Neuronal stem cell (in vitro differentiated cells): ENCODE results near the gene TMEM45A.

Experiments used
- DNase-seq: peaks from one replicate; pipeline ENCODE4 v3.0.0-alpha.2; 2013; ENCODE audit warnings: low spot score
- H2AFZ ChIP-seq: one replicate; pipeline ENCODE4 v1.6.1; 2013; ENCODE audit warnings: mild to moderate bottlenecking, low read length, inconsistent platforms
- H2AK5ac ChIP-seq: 2 replicates; pipeline ENCODE4 v1.6.1; 2013; ENCODE audit warnings: low read depth, mild to moderate bottlenecking, inconsistent platforms, low read length, moderate library complexity, mixed read lengths
- H2BK120ac ChIP-seq: 2 replicates; pipeline ENCODE4 v1.6.1; 2013; ENCODE audit warnings: low read depth, mild to moderate bottlenecking, inconsistent platforms, low read length, moderate library complexity, mixed read lengths
- H2BK12ac ChIP-seq: one replicate; pipeline ENCODE4 v1.6.1; 2013; ENCODE audit warnings: low read length, inconsistent platforms
- H2BK15ac ChIP-seq: 2 replicates; pipeline ENCODE4 v1.6.1; 2013; ENCODE audit warnings: mild to moderate bottlenecking, low read length, inconsistent platforms, mixed read lengths
- H2BK5ac ChIP-seq: one replicate; pipeline ENCODE4 v1.6.1; 2013; ENCODE audit warnings: inconsistent platforms, mild to moderate bottlenecking, low read length, moderate library complexity
- H3K14ac ChIP-seq: one replicate; pipeline ENCODE4 v1.6.1; 2013; ENCODE audit warnings: low read length, inconsistent platforms
- H3K18ac ChIP-seq: 2 replicates; pipeline ENCODE4 v1.6.1; 2013; ENCODE audit warnings: low read length, inconsistent platforms
- H3K23ac ChIP-seq: 2 replicates; pipeline ENCODE4 v1.6.1; 2013; ENCODE audit warnings: low read depth, mild to moderate bottlenecking, mixed read lengths, low read length, inconsistent platforms; ENCODE audit not compliant: poor library complexity
- H3K27ac ChIP-seq: replicated peaks from 3 replicates; pipeline ENCODE4 v1.5.1; 2013; ENCODE audit warnings: low read length, inconsistent platforms
- H3K27me3 ChIP-seq, 3 experiments: 2 replicates each; pipeline ENCODE4 v1.6.1; 2013; ENCODE audit warnings: low read length in 3 of 3, mild to moderate bottlenecking in 2 of 3, inconsistent platforms in 1 of 3, low read depth in 1 of 3, mixed read lengths in 1 of 3, moderate library complexity in 1 of 3; ENCODE audit not compliant: control insufficient read depth in 3 of 3, insufficient read depth in 3 of 3
- H3K36me3 ChIP-seq, 2 donors: replicated peaks in 1 of 2; 2 replicates each; pipeline ENCODE4 v1.6.1; 2013; ENCODE audit warnings: low read length in 2 of 2; ENCODE audit not compliant: control insufficient read depth in 2 of 2, insufficient read depth in 2 of 2
- H3K4ac ChIP-seq: 2 replicates; pipeline ENCODE4 v1.6.1; 2013; ENCODE audit warnings: inconsistent platforms, mild to moderate bottlenecking, low read length, moderate library complexity
- H3K4me1 ChIP-seq, 2 donors: 1 replicate in 1 of 2; 2 replicates in 1 of 2; pipeline ENCODE4 v1.6.1; 2013; ENCODE audit warnings: low read length in 2 of 2, low read depth in 1 of 2; ENCODE audit not compliant: control insufficient read depth in 2 of 2, insufficient read depth in 1 of 2
- H3K4me2 ChIP-seq: one replicate; pipeline ENCODE4 v1.6.1; 2013; ENCODE audit warnings: mild to moderate bottlenecking, low read length, inconsistent platforms; ENCODE audit not compliant: insufficient read depth, poor library complexity, severe bottlenecking
- H3K4me3 ChIP-seq, 2 donors: 2 replicates each; pipeline ENCODE4 v1.5.1; 2013; ENCODE audit warnings: low read length in 2 of 2, mild to moderate bottlenecking in 2 of 2, inconsistent platforms in 1 of 2, moderate library complexity in 1 of 2
- H3K79me1 ChIP-seq: one replicate; pipeline ENCODE4 v1.6.1; 2013; ENCODE audit warnings: low read depth, mild to moderate bottlenecking, inconsistent platforms, low read length, moderate library complexity
- H3K9ac ChIP-seq: one replicate; pipeline ENCODE4 v1.6.1; 2013; ENCODE audit warnings: mild to moderate bottlenecking, low read depth, low read length, inconsistent platforms; ENCODE audit not compliant: poor library complexity
- H3K9me3 ChIP-seq, 2 donors: replicated peaks in 1 of 2; 2 replicates each; pipeline versions ENCODE3 to v1.6.1; 2013; ENCODE audit warnings: low read length in 2 of 2, mild to moderate bottlenecking in 2 of 2, inconsistent platforms in 1 of 2, low read depth in 1 of 2, mixed read lengths in 1 of 2, moderate library complexity in 1 of 2; ENCODE audit not compliant: control insufficient read depth in 2 of 2, insufficient read depth in 1 of 2
- H4K8ac ChIP-seq: one replicate; pipeline ENCODE4 v1.6.1; 2013; ENCODE audit warnings: low read depth, mild to moderate bottlenecking, inconsistent platforms, low read length, moderate library complexity
- H4K91ac ChIP-seq: one replicate; pipeline ENCODE4 v1.6.1; 2013; ENCODE audit warnings: low read length, low read depth, mild to moderate bottlenecking, inconsistent platforms; ENCODE audit not compliant: poor library complexity
- WGBS, 2 donors: extraction: QIAGEN DNeasy Blood & Tissue Kit; methylation state at CpG; one replicate each; pipeline ENCODE4 v1.1.7; 2013; ENCODE audit warnings: missing lambda C conversion rate in 2 of 2, mixed read lengths in 1 of 2; ENCODE audit not compliant: insufficient read length in 2 of 2, insufficient replicate concordance in 1 of 2; ENCODE audit errors: extremely low coverage in 2 of 2; 5-methylcytosine and 5-hydroxymethylcytosine counted together

Gene TMEM45A

GRCh38 chr3:100606894-100607512, 114.6 kb downstream of the TMEM45A start:
- Histone ChIP-seq H3K4me3 (no peak overlapping the region), H2AFZ (no peak overlapping the region), H2BK5ac (no peak overlapping the region), H3K27me3 (no peaks in the 10 kb centered on the region), H3K4me2 (no peak overlapping the region), H3K23ac (no peak overlapping the region), H2BK12ac (no peak overlapping the region), H3K36me3 (no peaks in the 10 kb centered on the region), H3K27ac (no peak overlapping the region), H3K14ac (no peak overlapping the region), H3K9ac (no peak overlapping the region), H4K91ac (no peak overlapping the region), H2BK120ac (no peak overlapping the region), H4K8ac (no peak overlapping the region), H3K9me3 (no peaks in the 10 kb centered on the region), H3K79me1 (no peaks in the 10 kb centered on the region), H2AK5ac (no peak overlapping the region), H2BK15ac (no peak overlapping the region), H3K18ac (no peak overlapping the region), H3K4ac (no peak overlapping the region), H3K4me1 (peaks cover 0 to 14% of the 10 kb centered on the region in 2 donors)
- no peak for DNase-seq

GRCh38 chr3:100609305-100609704, 116.9 kb downstream of the TMEM45A start, which contains the start of gene ADGRG7:
TSS of gene ADGRG7 (plus strand) at chr3:100609601. CDS start at chr3:100609857, 256 bp downstream.
- Histone ChIP-seq H3K4me3 (no peak within 1 kb of the TSS), H3K23ac (no peak within 1 kb of the TSS), H3K36me3 (no peaks in the 10 kb centered on the region), H4K91ac (no peak within 1 kb of the TSS), H2BK12ac (no peak within 1 kb of the TSS), H3K79me1 (no peaks in the 10 kb centered on the region), H3K4me1 (peaks cover 0 to 14% of the 10 kb centered on the region in 2 donors), H3K9me3 (no peaks in the 10 kb centered on the region), H3K4me2 (no peak within 1 kb of the TSS), H2BK15ac (no peak within 1 kb of the TSS), H3K9ac (no peak within 1 kb of the TSS), H3K18ac (no peak within 1 kb of the TSS), H2BK5ac (no peak within 1 kb of the TSS), H2AK5ac (no peak within 1 kb of the TSS), H3K27me3 (no peaks in the 10 kb centered on the region), H4K8ac (no peak within 1 kb of the TSS), H2AFZ (no peak within 1 kb of the TSS), H3K27ac (no peak within 1 kb of the TSS), H2BK120ac (no peak within 1 kb of the TSS), H3K14ac (no peak within 1 kb of the TSS), H3K4ac (no peak within 1 kb of the TSS)
- no CpG with 5 or more reads among the region's 2 CpGs for WGBS, 2 donors
- no peak for DNase-seq

- Histone ChIP-seq H2BK15ac (no peak overlapping the region), H2BK120ac (no peak overlapping the region), H2BK12ac (no peak overlapping the region), H2AK5ac (no peak overlapping the region), H3K14ac (no peak overlapping the region), H3K18ac (no peak overlapping the region), H3K27me3 (no peaks in the 10 kb centered on the region), H3K23ac (no peak overlapping the region), H3K79me1 (no peaks in the 10 kb centered on the region), H4K91ac (no peak overlapping the region), H3K4me3 (no peak overlapping the region), H3K9me3 (no peaks in the 10 kb centered on the region), H3K4me1 (peaks cover 0 to 14% of the 10 kb centered on the region in 2 donors), H3K4me2 (no peak overlapping the region), H2AFZ (no peak overlapping the region), H2BK5ac (no peak overlapping the region), H3K4ac (no peak overlapping the region), H3K9ac (no peak overlapping the region), H4K8ac (no peak overlapping the region), H3K27ac (no peak overlapping the region), H3K36me3 (no peaks in the 10 kb centered on the region)
- DNase-seq = no peak
- no CpG with 5 or more reads among the region's 2 CpGs for WGBS, 2 donors
Measured at GRCh38 chr3:100609963-100610362, 117.5 kb downstream of the TMEM45A start.

- no peaks in the 10 kb centered on the region for H3K36me3 ChIP-seq
- H3K9ac ChIP-seq = no peak overlapping the region
- H3K4ac ChIP-seq = no peak overlapping the region
- no peak overlapping the region for H3K23ac ChIP-seq
- no peak overlapping the region for H2AK5ac ChIP-seq
- no peak overlapping the region for H2BK15ac ChIP-seq
- H2AFZ ChIP-seq = no peak overlapping the region
- no peak overlapping the region for H2BK120ac ChIP-seq
- H2BK5ac ChIP-seq = no peak overlapping the region
- no peak overlapping the region for H2BK12ac ChIP-seq
- H3K4me2 ChIP-seq = no peak overlapping the region
- no peak for DNase-seq
- H3K79me1 ChIP-seq = no peaks in the 10 kb centered on the region
- H3K27ac ChIP-seq = no peak overlapping the region
- no peak overlapping the region for H4K8ac ChIP-seq
- peaks cover 0 to 12% of the 10 kb centered on the region in 2 donors for H3K4me1 ChIP-seq
- H3K4me3 ChIP-seq = no peak overlapping the region
- H3K9me3 ChIP-seq = no peaks in the 10 kb centered on the region
- no peak overlapping the region for H3K18ac ChIP-seq
- no CpG with 5 or more reads among the region's 3 CpGs for WGBS, 2 donors
- no peak overlapping the region for H3K14ac ChIP-seq
- H4K91ac ChIP-seq = no peak overlapping the region
- no peaks in the 10 kb centered on the region for H3K27me3 ChIP-seq
Measured at GRCh38 chr3:100611221-100611620, 118.8 kb downstream of the TMEM45A start.
